Activated CD4-positive, alpha-beta T cell treated with anti-CD3 and anti-CD28 coated beads, Interleukin-2, amount 50 U/mL, for 16 hours (primary cell): ENCODE results near the gene RNF187.

Source experiments
- DNase-seq: peaks from one replicate; pipeline ENCODE4 v3.0.0-alpha.2; 2020

RNF187 gene

GRCh38 chr1:228511546-228512445 is 24.6 kb downstream of the RNF187 start:
- DNase-seq, result no peak

GRCh38 chr1:228512781-228513198 is 25.6 kb downstream of the RNF187 start:
- no peak for DNase-seq

- DNase-seq, result no peak
Measured at GRCh38 chr1:228513236-228513900, 26.2 kb downstream of the RNF187 start.

GRCh38 chr1:228514421-228514820 is 27.2 kb downstream of the RNF187 start:
- no peak for DNase-seq

GRCh38 chr1:228515200-228515834 is 28.1 kb downstream of the RNF187 start:
- peak; percentile 30 for DNase-seq

GRCh38 chr1:228517655-228518054 is 30.5 kb downstream of the RNF187 start:
- DNase-seq, result no peak

GRCh38 chr1:228527596-228527995 is 40.4 kb downstream of the RNF187 start:
- no peak for DNase-seq

- no peak for DNase-seq
Measured at GRCh38 chr1:228528612-228529011, 41.4 kb downstream of the RNF187 start.

GRCh38 chr1:228530086-228530758 is 43.0 kb downstream of the RNF187 start:
- no peak for DNase-seq

- DNase-seq, result no peak
Measured at GRCh38 chr1:228530951-228531731, 44.0 kb downstream of the RNF187 start.

GRCh38 chr1:228538831-228539230 is 51.6 kb downstream of the RNF187 start:
- no peak for DNase-seq

GRCh38 chr1:228540161-228540917 is 53.2 kb downstream of the RNF187 start:
- DNase-seq, result no peak

GRCh38 chr1:228541725-228542124 is 54.5 kb downstream of the RNF187 start:
- DNase-seq, result no peak

GRCh38 chr1:228542376-228542775 is 55.2 kb downstream of the RNF187 start:
- DNase-seq, result no peak

- DNase-seq, result no peak
Measured at GRCh38 chr1:228542981-228543380, 55.8 kb downstream of the RNF187 start.

GRCh38 chr1:228543396-228543795 is 56.2 kb downstream of the RNF187 start:
- no peak for DNase-seq

GRCh38 chr1:228544021-228544850 is 57.1 kb downstream of the RNF187 start:
- DNase-seq, result no peak

GRCh38 chr1:228544921-228545591 is 57.9 kb downstream of the RNF187 start:
- no peak for DNase-seq
